Stomach (tissue), 9 donors: ENCODE measurements around the gene MYOD1. TPM values are rescaled to one million over a fixed set of nuclear protein-coding genes. Genes with fewer than 3 reads are reported as not detected.

Source experiments
- DNase-seq, 2 donors: peaks; one replicate each; pipeline versions ENCODE4 v3.0.0 to v3.0.0-alpha.2; 2013 to 2019
- H3K27ac ChIP-seq, 5 donors: fragments of 200-600 bp in 4 of 5; sonication (generic) in 4 of 5; one replicate each; pipeline ENCODE4 v1.5.1; 2013 to 2019; ENCODE audit warnings: mild to moderate bottlenecking in 1 of 5, moderate library complexity in 1 of 5
- H3K27me3 ChIP-seq, 3 donors: fragments of 200-600 bp; sonication (generic); one replicate each; pipeline ENCODE4 v1.5.1; 2017 to 2019; ENCODE audit warnings: mixed run types in 1 of 3
- H3K36me3 ChIP-seq, 4 donors: fragments of 200-600 bp; sonication (generic); 1 replicate in 3 of 4; 2 replicates in 1 of 4; pipeline ENCODE4 v1.5.1; 2016 to 2019
- H3K4me1 ChIP-seq, 4 donors: fragments of 200-600 bp; sonication (generic); one replicate each; pipeline ENCODE4 v1.5.1; 2016 to 2019
- H3K4me3 ChIP-seq, 4 donors: fragments of 200-600 bp; sonication (generic) in 3 of 4; one replicate each; pipeline ENCODE4 v1.5.1; 2016 to 2019; ENCODE audit warnings: mild to moderate bottlenecking in 1 of 4
- H3K9me3 ChIP-seq, 4 donors: fragments of 200-600 bp; sonication (generic); one replicate each; pipeline ENCODE4 v1.5.1; 2016 to 2019
- CTCF ChIP-seq, 7 experiments: fragments of 450-650 bp in 4 of 7; fragments of 200-600 bp in 3 of 7; sonication (generic) in 3 of 7; IDR thresholded peaks; one replicate each; pipeline ENCODE4 v1.5.1; 2016 to 2019; ENCODE audit warnings: antibody characterized with exemption in 7 of 7, control low read depth in 2 of 7, mild to moderate bottlenecking in 1 of 7
- EP300 ChIP-seq: sonication (generic); formaldehyde crosslinking; IDR thresholded peaks from one replicate; pipeline ENCODE4 v1.6.1; 2017; ENCODE audit warnings: antibody characterized with exemption
- POLR2A ChIP-seq, 4 donors: fragments of 450-650 bp; IDR thresholded peaks; one replicate each; pipeline ENCODE4 v1.6.1; 2016; ENCODE audit warnings: antibody characterized with exemption in 4 of 4, control low read depth in 2 of 4, mild to moderate bottlenecking in 1 of 4, moderate library complexity in 1 of 4
- POLR2AphosphoS5 ChIP-seq, 3 donors: sonication (generic); formaldehyde crosslinking; IDR thresholded peaks; one replicate each; pipeline ENCODE4 v1.6.1; 2016; ENCODE audit warnings: antibody characterized with exemption in 3 of 3
- WGBS, 5 donors: extraction: QIAGEN DNeasy Blood & Tissue Kit in 3 of 5; methylation state at CpG; one replicate each; pipeline versions ENCODE4 v1.1.5 to v1.1.7; 2013 to 2018; 5-methylcytosine and 5-hydroxymethylcytosine counted together
- intact Hi-C: fragments of 100-400 bp; cut with DNase I; formaldehyde crosslinking; loops from one replicate; pipeline ENCODE4 v1.15.1; 2023; ENCODE audit warnings: low total_unique reads
- polyA plus RNA-seq, 3 donors: library from polyadenylated mRNA; stranded (reverse); fragments of 200-250 nt; gene quantifications; one replicate each; pipeline ENCODE4 v1.2.3, GENCODE V29; 2013
- total RNA-seq, 5 donors: library from RNA; depleted of rRNA; stranded (reverse); fragments of >200 nt; gene quantifications; one replicate each; pipeline versions ENCODE4 v1.1.0 to v1.2.3, GENCODE V29; 2014 to 2016
- donor health status: healthy with polysubstance abuse.
- donor health status: Bipolar disorder and iron deficiency.
- donor health status: healthy.

The MYOD1 gene
- total and polyA plus RNA-seq, 8 donors: not detected

- peaks cover 3 to 51% (median 12%) of the 10 kb centered on the region in 3 donors for H3K27me3 ChIP-seq
- H3K4me3 ChIP-seq: no peak overlapping the region
- DNase-seq: no peak
- no peak overlapping the region for H3K27ac ChIP-seq
- intact Hi-C loops: no loop called here
- TF ChIP-seq CTCF (IDR thresholded peaks at IDR 0.05): no peak
- no peak for TF ChIP-seq POLR2AphosphoS5 (IDR thresholded peaks at IDR 0.05)
- TF ChIP-seq POLR2A (IDR thresholded peaks at IDR 0.05): no peak
- TF ChIP-seq EP300: no peak
- no peaks in the 10 kb centered on the region for H3K36me3 ChIP-seq
- 44 to 58% (median 50%) methylated on average over 4 of the region's 4 CpGs for WGBS, 5 donors
- no peaks in the 10 kb centered on the region for H3K4me1 ChIP-seq
- peaks cover 0 to 7% (median 3%) of the 10 kb centered on the region in 4 donors for H3K9me3 ChIP-seq
These were observed 11.5 kb upstream of the MYOD1 start for GRCh38 chr11:17707830-17708229.

- no peak for TF ChIP-seq POLR2A (IDR thresholded peaks at IDR 0.05)
- TF ChIP-seq CTCF (IDR thresholded peaks at IDR 0.05): no peak
- TF ChIP-seq POLR2AphosphoS5 (IDR thresholded peaks at IDR 0.05): no peak
- no peak for TF ChIP-seq EP300
- H3K27me3 ChIP-seq: peaks cover 3 to 89% (median 24%) of the 10 kb centered on the region in 3 donors
- DNase-seq: no peak
- H3K4me1 ChIP-seq: no peaks in the 10 kb centered on the region
- no peaks in the 10 kb centered on the region for H3K36me3 ChIP-seq
- intact Hi-C loops: no loop called here
- no peak overlapping the region for H3K27ac ChIP-seq
- H3K9me3 ChIP-seq: no peaks in the 10 kb centered on the region
- 18 to 38% (median 23%) methylated on average over 3 to 4 of the region's 4 CpGs for WGBS, 5 donors
- H3K4me3 ChIP-seq: no peak overlapping the region
These were observed 7.5 kb upstream of the MYOD1 start for GRCh38 chr11:17711836-17712235.

- Histone ChIP-seq H3K27me3 (peaks cover 7 to 96% (median 40%) of the 10 kb centered on the region in 3 donors), H3K36me3 (no peaks in the 10 kb centered on the region), H3K9me3 (no peaks in the 10 kb centered on the region), H3K27ac (no peak overlapping the region), H3K4me3 (no peak overlapping the region), H3K4me1 (peaks cover 0 to 4% (median 2%) of the 10 kb centered on the region in 4 donors)
- DNase-seq: no peak
- intact Hi-C loops: no loop called here
- TF ChIP-seq POLR2AphosphoS5 (IDR thresholded peaks at IDR 0.05) (no peak), POLR2A (IDR thresholded peaks at IDR 0.05) (no peak), EP300 (no peak), CTCF (IDR thresholded peaks at IDR 0.05) (no peak)
- WGBS, 5 donors: 0 to 18% (median 0%) methylated on average over 1 of the region's 1 CpG
These were observed 5.5 kb upstream of the MYOD1 start for GRCh38 chr11:17713851-17714250.

- H3K4me1 ChIP-seq: peaks cover 0 to 9% (median 6%) of the 10 kb centered on the region in 4 donors
- TF ChIP-seq POLR2AphosphoS5 (IDR thresholded peaks at IDR 0.05) (no peak), POLR2A (IDR thresholded peaks at IDR 0.05) (no peak), EP300 (no peak), CTCF (IDR thresholded peaks at IDR 0.05) (no peak)
- no peaks in the 10 kb centered on the region for H3K36me3 ChIP-seq
- no peak overlapping the region for H3K27ac ChIP-seq
- intact Hi-C loops: no loop called here
- no peak overlapping the region for H3K4me3 ChIP-seq
- H3K27me3 ChIP-seq: peaks cover 11 to 96% (median 44%) of the 10 kb centered on the region in 3 donors
- 41 to 59% (median 51%) methylated on average over 3 to 8 of the region's 8 CpGs for WGBS, 5 donors
- DNase-seq: no peak
- H3K9me3 ChIP-seq: no peaks in the 10 kb centered on the region
These were observed 5.0 kb upstream of the MYOD1 start for GRCh38 chr11:17714356-17714854.
